WTC11 (cell line): ENCODE measurements around the gene BDH1. TPM values are rescaled to one million over a fixed set of nuclear protein-coding genes. Genes with fewer than 3 reads are reported as not detected.
A peak's percentile ranks its signal among the peaks of the same experiment; 100 is the strongest.

Experiments used
- ATAC-seq: fragments of 200-7000 bp; cut with Tn5 transposase; 2 replicates; pipeline ENCODE4 v1.10.0; 2021; ENCODE audit warnings: mild to moderate bottlenecking, moderate library complexity
- CTCF ChIA-PET: fragments of 300-600 bp; sonication (Branson Sonifier 250); formaldehyde crosslinking; loops from one replicate; lab custom pipeline; 2021; ENCODE audit warnings: antibody characterized with exemption; lab: Charles Lee
- POLR2A ChIA-PET: fragments of 350-600 bp; sonication (Branson Sonifier 250); formaldehyde crosslinking; loops from one replicate; lab custom pipeline; 2021; ENCODE audit warnings: antibody characterized with exemption; lab: Charles Lee
- DNase-seq: peaks from one replicate; pipeline ENCODE4 v3.0.0; 2021; ENCODE audit warnings: low spot score
- H3K27ac Mint-ChIP-seq: 2 replicates; pipeline ENCODE4 v1.8.0; 2021; ENCODE audit warnings: mixed read lengths
- H3K27me3 Mint-ChIP-seq: 2 replicates; pipeline ENCODE4 v1.8.0; 2021; ENCODE audit warnings: low read depth, mild to moderate bottlenecking, moderate library complexity, mixed read lengths
- H3K36me3 Mint-ChIP-seq: 2 replicates; pipeline ENCODE4 v1.8.0; 2021; ENCODE audit warnings: mixed read lengths
- H3K4me1 Mint-ChIP-seq: 2 replicates; pipeline ENCODE4 v1.8.0; 2022; ENCODE audit warnings: mixed read lengths
- H3K4me3 Mint-ChIP-seq: 2 replicates; pipeline ENCODE4 v1.8.0; 2021; ENCODE audit warnings: mild to moderate bottlenecking, moderate library complexity, mixed read lengths
- H3K9me3 Mint-ChIP-seq: 2 replicates; pipeline ENCODE4 v1.8.0; 2021; ENCODE audit warnings: mixed read lengths
- CREM ChIP-seq: sonication (generic); formaldehyde crosslinking; IDR thresholded peaks from 2 replicates; pipeline ENCODE4 v1.8.1; 2022; ENCODE audit warnings: mild to moderate bottlenecking, missing genetic modification reagents, moderate library complexity
- EMX1 ChIP-seq: fragments of 250-450 bp; sonication (Bioruptor Pico); IDR thresholded peaks from 2 replicates; pipeline ENCODE4 v1.8.0; 2021; ENCODE audit warnings: mild to moderate bottlenecking
- ESRRA ChIP-seq: sonication (generic); formaldehyde crosslinking; IDR thresholded peaks from 2 replicates; pipeline ENCODE4 v1.8.1; 2022; ENCODE audit warnings: mild to moderate bottlenecking, missing genetic modification reagents, borderline replicate concordance
- ETV6 ChIP-seq: sonication (generic); formaldehyde crosslinking; IDR thresholded peaks from 2 replicates; pipeline ENCODE4 v1.8.1; 2022; ENCODE audit warnings: mild to moderate bottlenecking, missing genetic modification reagents
- FOXJ3 ChIP-seq: sonication (generic); formaldehyde crosslinking; IDR thresholded peaks from 2 replicates; pipeline ENCODE4 v1.9.0; 2021; ENCODE audit warnings: missing genetic modification reagents, mild to moderate bottlenecking, borderline replicate concordance
- FOXK1 ChIP-seq: sonication (generic); formaldehyde crosslinking; IDR thresholded peaks from 2 replicates; pipeline ENCODE4 v1.8.0; 2022; ENCODE audit warnings: mild to moderate bottlenecking, moderate library complexity, missing genetic modification reagents
- HMGA2 ChIP-seq: fragments of 250-450 bp; sonication (Bioruptor Pico); IDR thresholded peaks from 2 replicates; pipeline ENCODE4 v1.4.0; 2021; ENCODE audit warnings: mild to moderate bottlenecking, moderate library complexity
- IRF1 ChIP-seq: sonication (generic); formaldehyde crosslinking; IDR thresholded peaks from 2 replicates; pipeline ENCODE4 v1.8.0; 2023; ENCODE audit warnings: missing genetic modification reagents
- MYBL2 ChIP-seq: sonication (generic); formaldehyde crosslinking; IDR thresholded peaks from 2 replicates; pipeline ENCODE4 v1.8.1; 2023; ENCODE audit warnings: mild to moderate bottlenecking, moderate library complexity, missing genetic modification reagents
- NFE2L1 ChIP-seq: sonication (generic); formaldehyde crosslinking; IDR thresholded peaks from 2 replicates; pipeline ENCODE4 v1.8.1; 2023; ENCODE audit warnings: missing genetic modification reagents
- NR1H2 ChIP-seq: sonication (generic); formaldehyde crosslinking; IDR thresholded peaks from 2 replicates; pipeline ENCODE4 v1.9.0; 2021; ENCODE audit warnings: mild to moderate bottlenecking, moderate library complexity, missing genetic modification reagents
- SMAD3 ChIP-seq: sonication (generic); formaldehyde crosslinking; IDR thresholded peaks from 2 replicates; pipeline ENCODE4 v1.8.0; 2022; ENCODE audit warnings: missing genetic modification reagents, mild to moderate bottlenecking, borderline replicate concordance
- SP1 ChIP-seq: sonication (generic); formaldehyde crosslinking; conservative IDR thresholded peaks from 2 replicates; pipeline ENCODE4 v1.8.1; 2022; ENCODE audit warnings: missing genetic modification reagents
- TEAD1 ChIP-seq: sonication (generic); formaldehyde crosslinking; IDR thresholded peaks from 2 replicates; pipeline ENCODE4 v1.8.0; 2022; ENCODE audit warnings: mild to moderate bottlenecking, missing genetic modification reagents
- ZNF121 ChIP-seq: sonication (generic); formaldehyde crosslinking; IDR thresholded peaks from 2 replicates; pipeline ENCODE4 v1.8.0; 2023; ENCODE audit warnings: missing genetic modification reagents
- ZNF263 ChIP-seq: sonication (generic); formaldehyde crosslinking; IDR thresholded peaks from 2 replicates; pipeline ENCODE4 v1.8.1; 2022; ENCODE audit warnings: low read depth, mild to moderate bottlenecking, moderate library complexity, missing genetic modification reagents
- ZNF281 ChIP-seq: sonication (generic); formaldehyde crosslinking; IDR thresholded peaks from 2 replicates; pipeline ENCODE4 v1.8.0; 2023; ENCODE audit warnings: mild to moderate bottlenecking, missing genetic modification reagents
- ZNF317 ChIP-seq: sonication (generic); formaldehyde crosslinking; IDR thresholded peaks from 2 replicates; pipeline ENCODE4 v1.8.1; 2023; ENCODE audit warnings: low read depth, mild to moderate bottlenecking, moderate library complexity, missing genetic modification reagents, borderline replicate concordance
- ZNF416 ChIP-seq: fragments of 250-450 bp; sonication (Bioruptor Pico); IDR thresholded peaks from 2 replicates; pipeline ENCODE4 v1.9.0; 2021; ENCODE audit warnings: mild to moderate bottlenecking, inconsistent platforms
- ZNF423 ChIP-seq: fragments of 250-450 bp; sonication (Bioruptor Pico); IDR thresholded peaks from 2 replicates; pipeline ENCODE4 v2.1.2; 2022; ENCODE audit warnings: mild to moderate bottlenecking, moderate library complexity
- total RNA-seq: library from RNA; stranded (reverse); gene quantifications from 3 replicates; pipeline ENCODE4 v1.2.3, GENCODE V29; 2021
- TF ChIP-seq, protein P1 (sequence below): sonication (generic); formaldehyde crosslinking; IDR thresholded peaks from 2 replicates; pipeline ENCODE4 v1.8.0; 2023; ENCODE audit warnings: missing genetic modification reagents, mild to moderate bottlenecking, borderline replicate concordance
- TF ChIP-seq, protein P2 (sequence below): sonication (generic); formaldehyde crosslinking; IDR thresholded peaks from 2 replicates; pipeline ENCODE4 v1.8.1; 2023; ENCODE audit warnings: mild to moderate bottlenecking, missing genetic modification reagents, borderline replicate concordance
- TF ChIP-seq, protein P3 (sequence below): sonication (generic); formaldehyde crosslinking; IDR thresholded peaks from 2 replicates; pipeline ENCODE4 v1.8.0; 2022; ENCODE audit warnings: mild to moderate bottlenecking, missing genetic modification reagents

The BDH1 gene
- total RNA-seq, 1 experiment from 2014 or later: 26.8 TPM

DNA sequence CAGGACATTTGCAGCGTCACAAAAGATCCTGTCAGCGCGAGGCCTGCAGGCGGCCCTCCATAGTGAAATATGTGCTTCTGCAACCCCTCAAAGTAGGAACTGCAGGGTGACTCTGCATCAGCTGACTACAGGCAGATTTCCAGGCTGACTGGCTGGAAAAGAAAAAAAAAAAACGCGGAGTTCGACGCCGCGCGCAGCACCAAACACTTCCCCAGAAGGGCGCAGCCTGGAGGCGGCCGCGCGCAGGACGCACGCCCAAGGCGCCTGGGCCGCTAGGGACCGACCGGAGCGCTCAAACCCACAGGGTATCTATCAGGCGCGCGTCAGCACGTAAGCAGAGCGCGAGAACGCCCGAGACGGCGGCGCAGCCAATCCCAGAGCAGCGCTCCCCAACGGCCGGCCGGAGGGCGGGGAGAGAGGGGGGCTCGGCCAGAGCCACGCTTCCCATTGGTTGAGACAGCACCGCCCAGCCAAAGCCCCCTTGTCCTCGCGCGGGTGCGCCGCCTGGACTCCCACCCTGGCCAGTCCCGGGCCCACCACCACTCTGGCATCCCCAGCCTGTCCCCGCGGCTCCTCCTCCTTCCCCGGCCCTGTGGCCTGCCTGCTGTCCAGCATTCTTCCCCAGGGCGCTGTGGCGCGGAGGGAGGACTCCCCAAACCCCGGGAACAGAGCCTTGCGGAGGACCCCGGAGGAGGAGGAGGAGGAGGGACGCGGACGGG, 1.0 kb downstream of the BDH1 start:
- Mint-ChIP-seq H3K27ac (peak overlapping the region; percentile 49), H3K36me3 (0 out of 2 replicates have a peak, but pooled peaks cover 5% of the 10 kb centered on the region), H3K4me1 (peaks cover 60% of the 10 kb centered on the region), H3K9me3 (peaks cover 6% of the 10 kb centered on the region), H3K27me3 (peaks cover 32% of the 10 kb centered on the region), H3K4me3 (peak overlapping the region; percentile 70)
- POLR2A ChIA-PET: interaction anchor here (0.6 kb wide), 1 partner anchor 14 kb away, joined by 3 read pairs; no protein-coding TSS in a partner anchor
- CTCF ChIA-PET: interaction anchor here (0.9 to 2.1 kb wide), 3 partner anchors 41 to 44 kb away, joined by 3 to 12 read pairs (median 6); no protein-coding TSS in a partner anchor
- peak; percentile 97 for DNase-seq
- peak; percentile 93 for ATAC-seq
- TF ChIP-seq MYBL2 (CRISPR knock-in tag) (peak; percentile 91), SP1 (peak; percentile 92), ZNF416 (no peak), EMX1 (CRISPR knock-in tag) (0 out of 2 replicates have a peak, but pooled peaks have one; percentile 72), ETV6 (CRISPR knock-in tag) (peak; percentile 87; the same call in 1 of the 2 replicates), FOXJ3 (CRISPR knock-in tag) (no peak), ZNF281 (no peak), ZNF263 (CRISPR knock-in tag) (peak; percentile 100), TEAD1 (CRISPR knock-in tag) (peak; percentile 55; the same call in 1 of the 2 replicates), FOXK1 (peak; percentile 70), HMGA2 (CRISPR knock-in tag) (no peak), NFE2L1 (CRISPR knock-in tag) (peak; percentile 27; the same call in 1 of the 2 replicates), ZNF423 (CRISPR knock-in tag) (peak; percentile 93), CREM (peak; percentile 90), ZNF317 (CRISPR knock-in tag) (0 out of 2 replicates have a peak, but pooled peaks have one; percentile 16), SMAD3 (peak; percentile 77; the same call in 1 of the 2 replicates), NR1H2 (CRISPR knock-in tag) (no peak), ESRRA (0 out of 2 replicates have a peak, but pooled peaks have one; percentile 12), IRF1 (0 out of 2 replicates have a peak, but pooled peaks have one; percentile 49), ZNF121 (CRISPR knock-in tag) (0 out of 2 replicates have a peak, but pooled peaks have one; percentile 9)
- TF ChIP-seq, protein P1, sequence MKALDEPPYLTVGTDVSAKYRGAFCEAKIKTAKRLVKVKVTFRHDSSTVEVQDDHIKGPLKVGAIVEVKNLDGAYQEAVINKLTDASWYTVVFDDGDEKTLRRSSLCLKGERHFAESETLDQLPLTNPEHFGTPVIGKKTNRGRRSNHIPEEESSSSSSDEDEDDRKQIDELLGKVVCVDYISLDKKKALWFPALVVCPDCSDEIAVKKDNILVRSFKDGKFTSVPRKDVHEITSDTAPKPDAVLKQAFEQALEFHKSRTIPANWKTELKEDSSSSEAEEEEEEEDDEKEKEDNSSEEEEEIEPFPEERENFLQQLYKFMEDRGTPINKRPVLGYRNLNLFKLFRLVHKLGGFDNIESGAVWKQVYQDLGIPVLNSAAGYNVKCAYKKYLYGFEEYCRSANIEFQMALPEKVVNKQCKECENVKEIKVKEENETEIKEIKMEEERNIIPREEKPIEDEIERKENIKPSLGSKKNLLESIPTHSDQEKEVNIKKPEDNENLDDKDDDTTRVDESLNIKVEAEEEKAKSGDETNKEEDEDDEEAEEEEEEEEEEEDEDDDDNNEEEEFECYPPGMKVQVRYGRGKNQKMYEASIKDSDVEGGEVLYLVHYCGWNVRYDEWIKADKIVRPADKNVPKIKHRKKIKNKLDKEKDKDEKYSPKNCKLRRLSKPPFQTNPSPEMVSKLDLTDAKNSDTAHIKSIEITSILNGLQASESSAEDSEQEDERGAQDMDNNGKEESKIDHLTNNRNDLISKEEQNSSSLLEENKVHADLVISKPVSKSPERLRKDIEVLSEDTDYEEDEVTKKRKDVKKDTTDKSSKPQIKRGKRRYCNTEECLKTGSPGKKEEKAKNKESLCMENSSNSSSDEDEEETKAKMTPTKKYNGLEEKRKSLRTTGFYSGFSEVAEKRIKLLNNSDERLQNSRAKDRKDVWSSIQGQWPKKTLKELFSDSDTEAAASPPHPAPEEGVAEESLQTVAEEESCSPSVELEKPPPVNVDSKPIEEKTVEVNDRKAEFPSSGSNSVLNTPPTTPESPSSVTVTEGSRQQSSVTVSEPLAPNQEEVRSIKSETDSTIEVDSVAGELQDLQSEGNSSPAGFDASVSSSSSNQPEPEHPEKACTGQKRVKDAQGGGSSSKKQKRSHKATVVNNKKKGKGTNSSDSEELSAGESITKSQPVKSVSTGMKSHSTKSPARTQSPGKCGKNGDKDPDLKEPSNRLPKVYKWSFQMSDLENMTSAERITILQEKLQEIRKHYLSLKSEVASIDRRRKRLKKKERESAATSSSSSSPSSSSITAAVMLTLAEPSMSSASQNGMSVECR (CRISPR knock-in tag): peak; percentile 74
- TF ChIP-seq, protein P2, sequence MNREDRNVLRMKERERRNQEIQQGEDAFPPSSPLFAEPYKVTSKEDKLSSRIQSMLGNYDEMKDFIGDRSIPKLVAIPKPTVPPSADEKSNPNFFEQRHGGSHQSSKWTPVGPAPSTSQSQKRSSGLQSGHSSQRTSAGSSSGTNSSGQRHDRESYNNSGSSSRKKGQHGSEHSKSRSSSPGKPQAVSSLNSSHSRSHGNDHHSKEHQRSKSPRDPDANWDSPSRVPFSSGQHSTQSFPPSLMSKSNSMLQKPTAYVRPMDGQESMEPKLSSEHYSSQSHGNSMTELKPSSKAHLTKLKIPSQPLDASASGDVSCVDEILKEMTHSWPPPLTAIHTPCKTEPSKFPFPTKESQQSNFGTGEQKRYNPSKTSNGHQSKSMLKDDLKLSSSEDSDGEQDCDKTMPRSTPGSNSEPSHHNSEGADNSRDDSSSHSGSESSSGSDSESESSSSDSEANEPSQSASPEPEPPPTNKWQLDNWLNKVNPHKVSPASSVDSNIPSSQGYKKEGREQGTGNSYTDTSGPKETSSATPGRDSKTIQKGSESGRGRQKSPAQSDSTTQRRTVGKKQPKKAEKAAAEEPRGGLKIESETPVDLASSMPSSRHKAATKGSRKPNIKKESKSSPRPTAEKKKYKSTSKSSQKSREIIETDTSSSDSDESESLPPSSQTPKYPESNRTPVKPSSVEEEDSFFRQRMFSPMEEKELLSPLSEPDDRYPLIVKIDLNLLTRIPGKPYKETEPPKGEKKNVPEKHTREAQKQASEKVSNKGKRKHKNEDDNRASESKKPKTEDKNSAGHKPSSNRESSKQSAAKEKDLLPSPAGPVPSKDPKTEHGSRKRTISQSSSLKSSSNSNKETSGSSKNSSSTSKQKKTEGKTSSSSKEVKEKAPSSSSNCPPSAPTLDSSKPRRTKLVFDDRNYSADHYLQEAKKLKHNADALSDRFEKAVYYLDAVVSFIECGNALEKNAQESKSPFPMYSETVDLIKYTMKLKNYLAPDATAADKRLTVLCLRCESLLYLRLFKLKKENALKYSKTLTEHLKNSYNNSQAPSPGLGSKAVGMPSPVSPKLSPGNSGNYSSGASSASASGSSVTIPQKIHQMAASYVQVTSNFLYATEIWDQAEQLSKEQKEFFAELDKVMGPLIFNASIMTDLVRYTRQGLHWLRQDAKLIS (CRISPR knock-in tag): 0 out of 2 replicates have a peak, but pooled peaks have one; percentile 34
- TF ChIP-seq, protein P3, sequence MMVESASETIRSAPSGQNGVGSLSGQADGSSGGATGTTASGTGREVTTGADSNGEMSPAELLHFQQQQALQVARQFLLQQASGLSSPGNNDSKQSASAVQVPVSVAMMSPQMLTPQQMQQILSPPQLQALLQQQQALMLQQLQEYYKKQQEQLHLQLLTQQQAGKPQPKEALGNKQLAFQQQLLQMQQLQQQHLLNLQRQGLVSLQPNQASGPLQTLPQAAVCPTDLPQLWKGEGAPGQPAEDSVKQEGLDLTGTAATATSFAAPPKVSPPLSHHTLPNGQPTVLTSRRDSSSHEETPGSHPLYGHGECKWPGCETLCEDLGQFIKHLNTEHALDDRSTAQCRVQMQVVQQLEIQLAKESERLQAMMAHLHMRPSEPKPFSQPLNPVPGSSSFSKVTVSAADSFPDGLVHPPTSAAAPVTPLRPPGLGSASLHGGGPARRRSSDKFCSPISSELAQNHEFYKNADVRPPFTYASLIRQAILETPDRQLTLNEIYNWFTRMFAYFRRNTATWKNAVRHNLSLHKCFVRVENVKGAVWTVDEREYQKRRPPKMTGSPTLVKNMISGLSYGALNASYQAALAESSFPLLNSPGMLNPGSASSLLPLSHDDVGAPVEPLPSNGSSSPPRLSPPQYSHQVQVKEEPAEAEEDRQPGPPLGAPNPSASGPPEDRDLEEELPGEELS (CRISPR knock-in tag): 0 out of 2 replicates have a peak, but pooled peaks have one; percentile 32
